B cell (primary cell): ENCODE measurements around the gene PLSCR4. TPM values are rescaled to one million over a fixed set of nuclear protein-coding genes. Genes with fewer than 3 reads are reported as not detected.

Experiments
- ATAC-seq: fragments of 200-7000 bp; cut with Tn5 transposase; one replicate; pipeline ENCODE4 v1.10.0; 2021; ENCODE audit warnings: low read depth, mild to moderate bottlenecking, moderate number of reproducible peaks, moderate library complexity
- CTCF ChIA-PET: fragments of 350-600 bp; sonication (Branson Sonifier 250); formaldehyde crosslinking; loops from one replicate; lab custom pipeline; 2021; ENCODE audit warnings: antibody characterized with exemption, inconsistent platforms; lab: Charles Lee
- POLR2A ChIA-PET: fragments of 350-600 bp; sonication (Branson Sonifier 250); formaldehyde crosslinking; loops from one replicate; lab custom pipeline; 2021; ENCODE audit warnings: antibody characterized with exemption; lab: Charles Lee
- DNase-seq: peaks from one replicate; pipeline ENCODE4 v3.0.0; 2013
- H2AFZ ChIP-seq: 2 replicates; pipeline ENCODE4 v1.6.1; 2012; ENCODE audit warnings: mild to moderate bottlenecking, low read depth, low read length; ENCODE audit not compliant: insufficient read depth, poor library complexity, severe bottlenecking
- H3K27ac ChIP-seq, 2 donors: 1 replicate in 1 of 2; 2 replicates in 1 of 2; pipeline ENCODE4 v1.5.1; 2012 to 2013; ENCODE audit warnings: low read length in 2 of 2, mild to moderate bottlenecking in 2 of 2, moderate library complexity in 1 of 2
- H3K27me3 ChIP-seq, 4 experiments: fragments of 200-600 bp in 1 of 4; sonication (generic) in 1 of 4; replicated peaks in 1 of 4; 1 replicate in 2 of 4; 2 replicates in 2 of 4; pipeline versions ENCODE4 v1.6.1 to v1.7.0; 2013 to 2016; ENCODE audit warnings: low read length in 3 of 4, mild to moderate bottlenecking in 2 of 4, mixed read lengths in 1 of 4, moderate library complexity in 1 of 4; ENCODE audit not compliant: insufficient read depth in 4 of 4, control insufficient read depth in 3 of 4; ENCODE audit errors: control extremely low read depth in 1 of 4
- H3K36me3 ChIP-seq, 2 experiments: replicated peaks in 1 of 2; 1 replicate in 1 of 2; 2 replicates in 1 of 2; pipeline versions ENCODE4 v1.6.1 to v1.7.1; 2013; ENCODE audit warnings: low read length in 1 of 2; ENCODE audit not compliant: insufficient read depth in 2 of 2, control insufficient read depth in 1 of 2; ENCODE audit errors: control extremely low read depth in 1 of 2, extremely low read depth in 1 of 2
- H3K4me1 ChIP-seq, 2 donors: fragments of 200-600 bp in 1 of 2; sonication (generic) in 1 of 2; 1 replicate in 1 of 2; 2 replicates in 1 of 2; pipeline versions ENCODE4 v1.5.1 to v1.6.1; 2013 to 2017; ENCODE audit warnings: low read length in 2 of 2; ENCODE audit not compliant: control insufficient read depth in 2 of 2, insufficient read depth in 2 of 2
- H3K4me2 ChIP-seq: replicated peaks from 2 replicates; pipeline ENCODE3; 2012; ENCODE audit warnings: mild to moderate bottlenecking, low read depth, low read length; ENCODE audit not compliant: poor library complexity, severe bottlenecking
- H3K4me3 ChIP-seq, 5 experiments: fragments of 200-600 bp in 1 of 5; sonication (generic) in 1 of 5; 1 replicate in 3 of 5; 2 replicates in 2 of 5; pipeline versions ENCODE4 v1.5.1 to v1.7.0; 2011 to 2016; ENCODE audit warnings: low read length in 4 of 5, mild to moderate bottlenecking in 4 of 5, low read depth in 2 of 5, control low read depth in 1 of 5, moderate library complexity in 1 of 5; ENCODE audit not compliant: insufficient read depth in 1 of 5; ENCODE audit errors: control extremely low read depth in 1 of 5, extremely low read depth in 1 of 5
- H3K79me2 ChIP-seq: fragments of 200-600 bp; sonication (generic); one replicate; pipeline ENCODE4 v1.6.0; 2016; ENCODE audit warnings: low read length; ENCODE audit not compliant: control insufficient read depth, insufficient read depth
- H3K9ac ChIP-seq: fragments of 200-600 bp; sonication (generic); 2 replicates; pipeline ENCODE4 v1.6.1; 2017; ENCODE audit warnings: mild to moderate bottlenecking, low read length, moderate library complexity
- H3K9me3 ChIP-seq, 3 donors: one replicate each; pipeline versions ENCODE4 v1.6.1 to v1.7.1; 2013; ENCODE audit warnings: low read length in 2 of 3; ENCODE audit not compliant: control insufficient read depth in 2 of 3, insufficient read depth in 1 of 3; ENCODE audit errors: control extremely low read depth in 1 of 3
- H4K20me1 ChIP-seq: 2 replicates; pipeline ENCODE4 v1.6.0; 2012; ENCODE audit warnings: mild to moderate bottlenecking, low read length; ENCODE audit not compliant: insufficient read depth, control insufficient read depth, poor library complexity, severe bottlenecking
- H3K27ac Mint-ChIP-seq: one replicate; pipeline ENCODE4 v1.8.0; 2021; ENCODE audit warnings: mixed read lengths
- H3K27me3 Mint-ChIP-seq: one replicate; pipeline ENCODE4 v1.8.0; 2021; ENCODE audit warnings: mixed read lengths
- H3K4me1 Mint-ChIP-seq: one replicate; pipeline ENCODE4 v1.8.0; 2021; ENCODE audit warnings: mixed read lengths
- H3K4me3 Mint-ChIP-seq: one replicate; pipeline ENCODE4 v1.8.0; 2021; ENCODE audit warnings: mixed read lengths
- H3K9me3 Mint-ChIP-seq: one replicate; pipeline ENCODE4 v1.8.0; 2022; ENCODE audit warnings: mixed read lengths; ENCODE audit not compliant: insufficient read depth
- EZH2 ChIP-seq: IDR thresholded peaks from 2 replicates; pipeline ENCODE4 v1.6.1; 2012; ENCODE audit warnings: borderline replicate concordance, low read depth, mild to moderate bottlenecking, moderate library complexity, low read length; ENCODE audit not compliant: insufficient read depth, poor library complexity, severe bottlenecking
- WGBS: methylation state at CpG from one replicate; pipeline ENCODE4 v1.1.5; 2013; ENCODE audit warnings: missing lambda C conversion rate; ENCODE audit not compliant: insufficient coverage; 5-methylcytosine and 5-hydroxymethylcytosine counted together
- intact Hi-C: fragments of 100-400 bp; cut with micrococcal nuclease; formaldehyde crosslinking; loops from one replicate; pipeline ENCODE4 v1.10.0; 2022
- polyA plus RNA-seq: library from polyadenylated mRNA; depleted of rRNA; stranded (reverse); fragments of >200 nt; gene quantifications from 2 replicates; pipeline ENCODE4 v1.2.3, GENCODE V29; 2012
- total RNA-seq, 2 donors: library from RNA; stranded (reverse); fragments of 120-200 nt in 1 of 2; gene quantifications; 1 replicate in 1 of 2; 2 replicates in 1 of 2; pipeline versions ENCODE4 v1.2.3 to v1.2.4, GENCODE V29; 2013 to 2022
- TF ChIP-seq, protein P1 (sequence below): fragments of 200-600 bp; IDR thresholded peaks from one replicate; pipeline ENCODE4 v1.8.0; 2022; ENCODE audit warnings: antibody characterized with exemption, mild to moderate bottlenecking

Gene PLSCR4
- total and polyA plus RNA-seq, 2 donors (not counting 1 experiment from before 2014, with no cell fraction given), result not detected

DNA sequence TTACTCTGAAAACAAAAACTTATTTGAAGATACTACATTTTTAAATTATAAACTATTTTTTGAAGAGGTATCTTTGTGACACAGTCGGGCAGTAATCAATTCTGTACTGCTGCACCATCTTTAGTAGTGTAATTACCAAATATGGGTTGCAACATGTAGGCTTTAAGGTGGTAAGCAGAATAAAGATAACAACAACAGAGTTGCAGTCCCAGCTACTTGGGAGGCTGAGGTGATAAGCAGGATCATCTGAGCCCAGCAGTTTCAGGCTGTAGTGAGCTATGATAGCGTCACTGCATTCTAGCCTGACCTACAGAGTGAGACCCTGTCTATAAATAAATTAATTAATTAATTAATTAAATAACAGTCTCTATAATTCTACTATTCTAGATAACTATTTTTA lies 95.9 kb downstream of the PLSCR4 start:
- Histone ChIP-seq H3K79me2 (no peaks in the 10 kb centered on the region), H3K9me3 (no peaks in the 10 kb centered on the region), H3K36me3 (no peaks in the 10 kb centered on the region), H3K4me1 (no peaks in the 10 kb centered on the region), H4K20me1 (no peaks in the 10 kb centered on the region), H3K27ac (no peak overlapping the region), H3K27me3 (peaks cover 0 to 12% (median 3%) of the 10 kb centered on the region in 4 experiments), H2AFZ (no peak overlapping the region), H3K9ac (no peak overlapping the region), H3K4me3 (no peak overlapping the region), H3K4me2 (no peak overlapping the region)
- CTCF ChIA-PET, result no interaction called here
- Mint-ChIP-seq H3K4me1 (peaks cover 3% of the 10 kb centered on the region), H3K4me3 (no peak overlapping the region), H3K9me3 (no peaks in the 10 kb centered on the region), H3K27ac (no peak overlapping the region), H3K27me3 (peaks cover 26% of the 10 kb centered on the region)
- TF ChIP-seq, protein P1, sequence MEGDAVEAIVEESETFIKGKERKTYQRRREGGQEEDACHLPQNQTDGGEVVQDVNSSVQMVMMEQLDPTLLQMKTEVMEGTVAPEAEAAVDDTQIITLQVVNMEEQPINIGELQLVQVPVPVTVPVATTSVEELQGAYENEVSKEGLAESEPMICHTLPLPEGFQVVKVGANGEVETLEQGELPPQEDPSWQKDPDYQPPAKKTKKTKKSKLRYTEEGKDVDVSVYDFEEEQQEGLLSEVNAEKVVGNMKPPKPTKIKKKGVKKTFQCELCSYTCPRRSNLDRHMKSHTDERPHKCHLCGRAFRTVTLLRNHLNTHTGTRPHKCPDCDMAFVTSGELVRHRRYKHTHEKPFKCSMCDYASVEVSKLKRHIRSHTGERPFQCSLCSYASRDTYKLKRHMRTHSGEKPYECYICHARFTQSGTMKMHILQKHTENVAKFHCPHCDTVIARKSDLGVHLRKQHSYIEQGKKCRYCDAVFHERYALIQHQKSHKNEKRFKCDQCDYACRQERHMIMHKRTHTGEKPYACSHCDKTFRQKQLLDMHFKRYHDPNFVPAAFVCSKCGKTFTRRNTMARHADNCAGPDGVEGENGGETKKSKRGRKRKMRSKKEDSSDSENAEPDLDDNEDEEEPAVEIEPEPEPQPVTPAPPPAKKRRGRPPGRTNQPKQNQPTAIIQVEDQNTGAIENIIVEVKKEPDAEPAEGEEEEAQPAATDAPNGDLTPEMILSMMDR, result no peak
- TF ChIP-seq EZH2, result no peak
- WGBS, result no CpG with 5 or more reads among the region's 2 CpGs
- intact Hi-C loops, result no loop called here
- POLR2A ChIA-PET, result no interaction called here
- ATAC-seq (no peak), DNase-seq (no peak)

DNA sequence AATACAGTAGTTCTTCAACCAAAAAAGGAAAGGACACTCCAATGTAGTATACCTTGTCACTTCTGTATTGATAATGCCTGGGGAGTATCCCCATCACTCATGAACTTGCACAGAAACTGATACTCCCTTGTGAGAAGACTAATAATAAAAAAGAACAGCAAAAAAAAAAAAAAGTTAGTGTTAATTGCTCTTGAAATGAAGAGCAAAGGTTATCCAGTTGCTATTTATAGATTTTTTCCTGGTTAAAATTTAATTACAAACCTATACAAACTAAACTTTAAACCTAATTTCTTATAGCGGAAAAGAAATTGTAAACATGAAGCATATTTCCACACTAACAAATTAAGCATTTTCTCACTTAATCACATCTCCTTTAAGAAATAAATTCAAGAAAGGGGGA lies 96.6 kb downstream of the PLSCR4 start:
- H3K79me2 ChIP-seq, result no peaks in the 10 kb centered on the region
- intact Hi-C loops, result no loop called here
- Mint-ChIP-seq H3K9me3 (no peaks in the 10 kb centered on the region), H3K4me1 (no peaks in the 10 kb centered on the region), H3K4me3 (no peak overlapping the region), H3K27me3 (peaks cover 22% of the 10 kb centered on the region), H3K27ac (no peak overlapping the region)
- ATAC-seq (no peak), DNase-seq (no peak)
- ChIA-PET POLR2A (no interaction called here), CTCF (no interaction called here)
- no peak overlapping the region for H3K9ac ChIP-seq
- no peaks in the 10 kb centered on the region for H3K9me3 ChIP-seq
- no peaks in the 10 kb centered on the region for H3K36me3 ChIP-seq
- no peak for TF ChIP-seq EZH2
- TF ChIP-seq, protein P1, result no peak
- no CpG with 5 or more reads among the region's 1 CpG for WGBS
- no peak overlapping the region for H3K4me2 ChIP-seq
- no peaks in the 10 kb centered on the region for H4K20me1 ChIP-seq
- H3K4me3 ChIP-seq, result no peak overlapping the region
- no peak overlapping the region for H3K27ac ChIP-seq
- H3K4me1 ChIP-seq, result no peaks in the 10 kb centered on the region
- peaks cover 0 to 8% (median 3%) of the 10 kb centered on the region in 4 experiments for H3K27me3 ChIP-seq
- H2AFZ ChIP-seq, result no peak overlapping the region
